ENCODE data around the gene RFX1.
"Not testable (repeated sequence)": the region's sequence is repeated elsewhere in the genome, so short reads cannot be mapped to it uniquely, and the experiment has no call there.

RFX1 gene

GRCh38 chr19:13929340-13929739, 76.8 kb downstream of the RFX1 start:
- Mint-ChIP-seq H3K9me3 (no peaks in the 10 kb centered on the region), H3K27ac (no peak overlapping the region), H3K4me1 (peaks cover 14% of the 10 kb centered on the region), H3K36me3 (peaks cover 5% of the 10 kb centered on the region), H3K27me3 (no peaks in the 10 kb centered on the region), H3K4me3 (no peak overlapping the region)

DNA sequence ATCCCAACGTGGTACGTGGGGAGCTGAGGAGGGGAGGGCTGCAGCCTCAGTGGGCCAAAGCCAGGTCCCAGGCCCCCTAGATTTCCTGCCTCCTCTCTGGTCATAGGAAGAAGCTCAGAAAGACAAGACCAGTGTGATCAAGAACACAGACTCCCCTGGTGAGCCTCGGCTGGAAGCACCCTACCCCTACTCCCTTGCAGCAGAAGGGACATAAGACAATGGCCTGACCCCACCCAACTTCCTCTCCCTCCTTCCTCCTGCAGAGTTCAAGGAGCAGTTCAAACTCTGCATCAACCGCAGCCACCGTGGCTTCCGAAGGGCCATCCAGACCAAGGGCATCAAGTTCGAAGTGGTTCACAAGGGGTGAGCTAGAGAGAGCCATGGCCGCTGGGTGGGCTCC, 79.4 kb downstream of the RFX1 start:
- no peaks in the 10 kb centered on the region for H3K9me3 Mint-ChIP-seq
- no peak overlapping the region for H3K27ac Mint-ChIP-seq
- no peak overlapping the region for H3K4me3 Mint-ChIP-seq

GRCh38 chr19:13926010-13926409, 80.1 kb downstream of the RFX1 start:
- no peak overlapping the region for H3K27ac Mint-ChIP-seq
- H3K36me3 Mint-ChIP-seq = peaks cover 13% of the 10 kb centered on the region
- no peaks in the 10 kb centered on the region for H3K27me3 Mint-ChIP-seq
- H3K9me3 Mint-ChIP-seq = no peaks in the 10 kb centered on the region
- peaks cover 14% of the 10 kb centered on the region for H3K4me1 Mint-ChIP-seq
- H3K4me3 Mint-ChIP-seq = no peak overlapping the region

More for the DNA sequence above, 79.4 kb downstream of the RFX1 start:
- H3K36me3 Mint-ChIP-seq = peaks cover 11% of the 10 kb centered on the region
- H3K4me1 Mint-ChIP-seq = peaks cover 14% of the 10 kb centered on the region
- no peaks in the 10 kb centered on the region for H3K27me3 Mint-ChIP-seq

- Mint-ChIP-seq H3K4me1 (peaks cover 14% of the 10 kb centered on the region), H3K36me3 (peaks cover 17% of the 10 kb centered on the region)
Measured at GRCh38 chr19:13923194-13923987, 82.7 kb downstream of the RFX1 start.

GRCh38 chr19:13922118-13922517, 84.0 kb downstream of the RFX1 start:
- not testable (repeated sequence) for H3K27me3 Mint-ChIP-seq, H3K4me3 Mint-ChIP-seq, H3K9me3 Mint-ChIP-seq, H3K27ac Mint-ChIP-seq
- Mint-ChIP-seq H3K4me1 (peaks cover 13% of the 10 kb centered on the region), H3K36me3 (peaks cover 16% of the 10 kb centered on the region)

More at GRCh38 chr19:13923194-13923987, 82.7 kb downstream of the RFX1 start:
- Mint-ChIP-seq H3K9me3 (no peaks in the 10 kb centered on the region), H3K4me3 (no peak overlapping the region), H3K27me3 (no peaks in the 10 kb centered on the region), H3K27ac (no peak overlapping the region)

- H3K27me3 Mint-ChIP-seq = no peaks in the 10 kb centered on the region
- no peaks in the 10 kb centered on the region for H3K9me3 Mint-ChIP-seq
- peaks cover 3% of the 10 kb centered on the region for H3K4me1 Mint-ChIP-seq
- no peak overlapping the region for H3K4me3 Mint-ChIP-seq
- peaks cover 16% of the 10 kb centered on the region for H3K36me3 Mint-ChIP-seq
- H3K27ac Mint-ChIP-seq = no peak overlapping the region
Measured at GRCh38 chr19:13920940-13921747, 85.0 kb downstream of the RFX1 start.

GRCh38 chr19:13920524-13920923, 85.6 kb downstream of the RFX1 start:
- Mint-ChIP-seq H3K27me3 (no peaks in the 10 kb centered on the region), H3K4me3 (no peak overlapping the region), H3K9me3 (no peaks in the 10 kb centered on the region), H3K27ac (no peak overlapping the region), H3K36me3 (peaks cover 16% of the 10 kb centered on the region), H3K4me1 (no peaks in the 10 kb centered on the region)

DNA sequence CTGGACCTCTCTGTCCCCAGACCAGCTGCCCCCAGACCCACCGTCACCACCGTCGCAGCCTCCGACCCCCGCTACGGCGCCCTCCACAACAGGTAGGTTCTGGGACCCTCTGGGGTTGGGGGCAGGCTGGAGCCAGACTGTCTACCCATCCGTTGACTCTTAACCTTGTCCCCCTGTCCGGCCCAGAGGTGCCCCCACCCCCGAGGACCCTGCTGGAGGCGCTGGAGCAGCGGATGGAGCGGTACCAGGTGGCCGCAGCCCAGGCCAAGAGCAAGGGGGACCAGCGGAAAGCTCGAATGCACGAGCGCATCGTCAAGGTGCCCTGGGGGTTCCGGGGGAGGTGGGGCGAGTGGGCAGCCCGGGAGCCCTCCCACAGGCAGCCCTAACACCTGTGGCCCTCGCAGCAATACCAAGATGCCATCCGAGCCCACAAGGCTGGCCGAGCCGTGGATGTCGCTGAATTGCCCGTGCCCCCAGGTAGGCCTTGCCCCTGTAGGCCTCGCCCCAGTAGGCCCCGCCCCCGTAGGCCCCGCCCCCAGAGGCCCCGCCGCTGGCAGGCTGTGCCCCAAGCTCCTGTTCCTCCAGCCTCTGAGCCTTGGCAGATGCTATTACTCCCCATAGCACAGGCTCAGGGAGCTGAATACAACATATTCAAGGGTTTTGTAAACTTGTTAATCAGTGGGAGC, 87.3 kb downstream of the RFX1 start:
- no peaks in the 10 kb centered on the region for H3K27me3 Mint-ChIP-seq
- H3K9me3 Mint-ChIP-seq = no peaks in the 10 kb centered on the region
- no peak overlapping the region for H3K4me3 Mint-ChIP-seq
- H3K4me1 Mint-ChIP-seq = no peaks in the 10 kb centered on the region
- H3K36me3 Mint-ChIP-seq = peaks cover 12% of the 10 kb centered on the region
- H3K27ac Mint-ChIP-seq = no peak overlapping the region

DNA sequence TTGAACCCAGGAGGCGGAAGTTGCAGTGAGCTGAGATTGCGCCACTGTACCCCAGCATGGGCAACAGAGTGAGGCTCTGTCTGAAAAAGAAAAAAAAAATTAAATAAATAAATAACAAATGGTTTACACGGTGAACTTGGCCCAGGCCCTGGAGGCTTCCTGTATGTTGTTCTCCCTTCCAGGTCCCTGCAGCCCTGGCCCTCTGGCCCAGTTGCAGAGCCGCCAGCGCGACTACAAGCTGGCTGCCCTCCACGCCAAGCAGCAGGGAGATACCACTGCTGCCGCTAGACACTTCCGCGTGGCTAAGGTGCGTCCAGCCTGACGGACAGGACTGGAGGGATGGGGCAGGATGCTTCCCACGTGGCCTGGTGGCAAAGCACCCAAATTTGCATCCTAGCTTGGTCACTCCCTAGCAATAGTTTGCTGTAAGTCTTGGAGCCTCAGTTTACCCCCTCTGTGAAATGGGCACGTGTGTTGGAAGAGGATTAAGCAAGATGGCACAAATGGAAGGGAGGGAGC, 88.2 kb downstream of the RFX1 start:
- no peaks in the 10 kb centered on the region for H3K4me1 Mint-ChIP-seq
- no peaks in the 10 kb centered on the region for H3K27me3 Mint-ChIP-seq
- H3K27ac Mint-ChIP-seq = no peak overlapping the region
- H3K36me3 Mint-ChIP-seq = peaks cover 12% of the 10 kb centered on the region
- no peak overlapping the region for H3K4me3 Mint-ChIP-seq
- no peaks in the 10 kb centered on the region for H3K9me3 Mint-ChIP-seq

DNA sequence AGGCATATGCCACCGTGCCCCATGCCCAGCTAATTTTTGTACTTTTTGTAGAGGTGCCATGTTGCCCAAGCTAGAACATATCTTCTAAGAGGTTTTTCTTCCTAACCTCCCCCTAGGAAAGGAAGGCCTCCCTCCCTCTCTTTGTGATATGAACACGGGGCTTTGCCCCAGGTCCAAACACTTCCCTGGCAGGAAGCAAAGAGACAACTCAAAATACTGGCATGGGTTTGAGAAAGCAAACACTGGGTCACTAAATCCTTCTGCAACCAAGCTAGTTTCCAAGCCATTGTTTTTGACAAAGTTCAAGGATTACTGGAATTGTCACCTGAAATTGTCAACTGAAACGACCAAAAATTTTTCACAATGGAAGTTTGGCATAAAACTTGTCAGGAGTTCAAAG, 91.3 kb downstream of the RFX1 start:
- Mint-ChIP-seq H3K9me3 (no peaks in the 10 kb centered on the region), H3K4me3 (no peak overlapping the region), H3K27ac (no peak overlapping the region), H3K27me3 (no peaks in the 10 kb centered on the region), H3K4me1 (no peaks in the 10 kb centered on the region), H3K36me3 (peaks cover 1% of the 10 kb centered on the region)

- no peak overlapping the region for H3K27ac Mint-ChIP-seq
- H3K4me3 Mint-ChIP-seq = no peak overlapping the region
- no peaks in the 10 kb centered on the region for H3K27me3 Mint-ChIP-seq
- no peaks in the 10 kb centered on the region for H3K9me3 Mint-ChIP-seq
- H3K36me3 Mint-ChIP-seq = peaks cover 1% of the 10 kb centered on the region
- H3K4me1 Mint-ChIP-seq = no peaks in the 10 kb centered on the region
Measured at GRCh38 chr19:13913352-13913751, 92.8 kb downstream of the RFX1 start.
